ENCODE results near the gene ZNF266. TPM values are rescaled to one million over a fixed set of nuclear protein-coding genes. Genes with fewer than 3 reads are reported as not detected.
A peak's percentile ranks its signal among the peaks of the same experiment; 100 is the strongest.

The ZNF266 gene
- total RNA-seq, 1 donor from 2014 or later = 14.1 TPM

GRCh38 chr19:9431475-9431874 is 3.9 kb downstream of the ZNF266 start:
- peaks cover 10 to 22% (median 16%) of the 10 kb centered on the region in 3 donors for H3K4me1 ChIP-seq (ENCODE audit: control insufficient read depth in 3 of 3, insufficient read depth in 3 of 3, low read length in 3 of 3)
- no peak overlapping the region for H3K27ac ChIP-seq (ENCODE audit: low read depth, low read length)
- H3K4me3 ChIP-seq (ENCODE audit: low read length in 3 of 3) = no peak overlapping the region
- H3K9me3 ChIP-seq (ENCODE audit: control insufficient read depth in 3 of 3, low read length in 3 of 3) = peaks cover 0 to 4% (median 2%) of the 10 kb centered on the region in 3 donors
- H3K36me3 ChIP-seq (ENCODE audit: control insufficient read depth in 3 of 3, insufficient read depth in 3 of 3, low read length in 3 of 3) = peaks cover 23 to 51% (median 39%) of the 10 kb centered on the region in 3 donors
- H3K9ac ChIP-seq (ENCODE audit: low read depth in 1 of 3, low read length in 3 of 3) = no peak overlapping the region
- no peaks in the 10 kb centered on the region for H3K27me3 ChIP-seq (ENCODE audit: control insufficient read depth in 3 of 3, insufficient read depth in 3 of 3, low read length in 3 of 3)

GRCh38 chr19:9430444-9430843 is 4.9 kb downstream of the ZNF266 start:
- H3K27ac ChIP-seq (ENCODE audit: low read depth, low read length) = no peak overlapping the region
- H3K27me3 ChIP-seq (ENCODE audit: control insufficient read depth in 3 of 3, insufficient read depth in 3 of 3, low read length in 3 of 3) = no peaks in the 10 kb centered on the region
- peaks cover 0 to 6% (median 2%) of the 10 kb centered on the region in 3 donors for H3K9me3 ChIP-seq (ENCODE audit: control insufficient read depth in 3 of 3, low read length in 3 of 3)
- H3K4me1 ChIP-seq (ENCODE audit: control insufficient read depth in 3 of 3, insufficient read depth in 3 of 3, low read length in 3 of 3) = peaks cover 8 to 14% (median 12%) of the 10 kb centered on the region in 3 donors
- no peak overlapping the region for H3K9ac ChIP-seq (ENCODE audit: low read depth in 1 of 3, low read length in 3 of 3)
- peaks cover 29 to 60% (median 45%) of the 10 kb centered on the region in 3 donors for H3K36me3 ChIP-seq (ENCODE audit: control insufficient read depth in 3 of 3, insufficient read depth in 3 of 3, low read length in 3 of 3)
- no peak overlapping the region for H3K4me3 ChIP-seq (ENCODE audit: low read length in 3 of 3)

DNA sequence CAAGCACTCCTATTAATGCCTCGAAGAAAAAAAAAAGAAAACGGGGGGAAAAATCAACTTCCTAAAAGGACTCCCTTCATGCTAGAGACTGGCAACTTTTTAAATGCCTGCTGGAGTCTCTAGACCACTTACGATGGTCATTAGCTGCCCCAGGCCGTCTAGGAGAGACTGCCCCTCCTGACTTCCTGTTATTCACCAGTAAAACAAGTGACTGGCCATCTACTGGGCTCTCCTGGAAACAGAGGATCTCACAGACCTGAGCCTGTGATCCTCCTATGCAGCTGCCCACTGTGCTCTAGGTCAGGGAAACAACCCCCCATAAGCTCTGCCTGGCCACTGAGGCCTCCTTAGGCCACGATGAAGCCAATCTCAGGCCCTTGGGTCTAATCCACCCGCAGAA is 7.4 kb downstream of the ZNF266 start:
- Histone ChIP-seq H3K9ac (ENCODE audit: low read depth in 1 of 3, low read length in 3 of 3) (no peak overlapping the region), H3K36me3 (ENCODE audit: control insufficient read depth in 3 of 3, insufficient read depth in 3 of 3, low read length in 3 of 3) (peaks cover 44 to 75% (median 61%) of the 10 kb centered on the region in 3 donors), H3K27me3 (ENCODE audit: control insufficient read depth in 3 of 3, insufficient read depth in 3 of 3, low read length in 3 of 3) (no peaks in the 10 kb centered on the region), H3K9me3 (ENCODE audit: control insufficient read depth in 3 of 3, low read length in 3 of 3) (peaks cover 2 to 11% (median 6%) of the 10 kb centered on the region in 3 donors), H3K4me1 (ENCODE audit: control insufficient read depth in 3 of 3, insufficient read depth in 3 of 3, low read length in 3 of 3) (peaks cover 0 to 2% (median 0%) of the 10 kb centered on the region in 3 donors), H3K4me3 (ENCODE audit: low read length in 3 of 3) (no peak overlapping the region), H3K27ac (ENCODE audit: low read depth, low read length) (no peak overlapping the region)

GRCh38 chr19:9413240-9413954 is 22.0 kb downstream of the ZNF266 start:
- no peaks in the 10 kb centered on the region for H3K4me1 ChIP-seq (ENCODE audit: control insufficient read depth in 3 of 3, insufficient read depth in 3 of 3, low read length in 3 of 3)
- peak overlapping the region; percentile 33 to 54 (median 52) for H3K4me3 ChIP-seq (ENCODE audit: low read length in 3 of 3)
- H3K27me3 ChIP-seq (ENCODE audit: control insufficient read depth in 3 of 3, insufficient read depth in 3 of 3, low read length in 3 of 3) = no peaks in the 10 kb centered on the region
- H3K9me3 ChIP-seq (ENCODE audit: control insufficient read depth in 3 of 3, low read length in 3 of 3) = peaks cover 44 to 65% (median 47%) of the 10 kb centered on the region in 3 donors
- H3K36me3 ChIP-seq (ENCODE audit: control insufficient read depth in 3 of 3, insufficient read depth in 3 of 3, low read length in 3 of 3) = peaks cover 60 to 65% (median 60%) of the 10 kb centered on the region in 3 donors
- H3K27ac ChIP-seq (ENCODE audit: low read depth, low read length) = no peak overlapping the region
- no peak overlapping the region for H3K9ac ChIP-seq (ENCODE audit: low read depth in 1 of 3, low read length in 3 of 3)

GRCh38 chr19:9407827-9408226 is 27.5 kb downstream of the ZNF266 start:
- Histone ChIP-seq H3K36me3 (ENCODE audit: control insufficient read depth in 3 of 3, insufficient read depth in 3 of 3, low read length in 3 of 3) (peaks cover 6 to 14% (median 10%) of the 10 kb centered on the region in 3 donors), H3K27ac (ENCODE audit: low read depth, low read length) (no peak overlapping the region), H3K9ac (ENCODE audit: low read depth in 1 of 3, low read length in 3 of 3) (no peak overlapping the region), H3K4me1 (ENCODE audit: control insufficient read depth in 3 of 3, insufficient read depth in 3 of 3, low read length in 3 of 3) (peaks cover 0 to 4% (median 2%) of the 10 kb centered on the region in 3 donors), H3K27me3 (ENCODE audit: control insufficient read depth in 3 of 3, insufficient read depth in 3 of 3, low read length in 3 of 3) (no peaks in the 10 kb centered on the region), H3K4me3 (ENCODE audit: low read length in 3 of 3) (peak overlapping the region in 2 of 3 donors; percentile 70 to 87), H3K9me3 (ENCODE audit: control insufficient read depth in 3 of 3, low read length in 3 of 3) (peaks cover 23 to 44% (median 36%) of the 10 kb centered on the region in 3 donors)

- Histone ChIP-seq H3K36me3 (ENCODE audit: control insufficient read depth in 3 of 3, insufficient read depth in 3 of 3, low read length in 3 of 3) (peaks cover 0 to 5% (median under 1%) of the 10 kb centered on the region in 3 donors), H3K9ac (ENCODE audit: low read depth in 1 of 3, low read length in 3 of 3) (peak overlapping the region in 1 of 3 donors; percentile 54), H3K9me3 (ENCODE audit: control insufficient read depth in 3 of 3, low read length in 3 of 3) (peaks cover 14 to 34% (median 26%) of the 10 kb centered on the region in 3 donors), H3K4me1 (ENCODE audit: control insufficient read depth in 3 of 3, insufficient read depth in 3 of 3, low read length in 3 of 3) (peaks cover 0 to 4% (median 2%) of the 10 kb centered on the region in 3 donors), H3K27me3 (ENCODE audit: control insufficient read depth in 3 of 3, insufficient read depth in 3 of 3, low read length in 3 of 3) (no peaks in the 10 kb centered on the region), H3K27ac (ENCODE audit: low read depth, low read length) (no peak overlapping the region), H3K4me3 (ENCODE audit: low read length in 3 of 3) (peak overlapping the region; percentile 70 to 91 (median 87))
Measured at GRCh38 chr19:9406798-9407352, 28.5 kb downstream of the ZNF266 start.

DNA sequence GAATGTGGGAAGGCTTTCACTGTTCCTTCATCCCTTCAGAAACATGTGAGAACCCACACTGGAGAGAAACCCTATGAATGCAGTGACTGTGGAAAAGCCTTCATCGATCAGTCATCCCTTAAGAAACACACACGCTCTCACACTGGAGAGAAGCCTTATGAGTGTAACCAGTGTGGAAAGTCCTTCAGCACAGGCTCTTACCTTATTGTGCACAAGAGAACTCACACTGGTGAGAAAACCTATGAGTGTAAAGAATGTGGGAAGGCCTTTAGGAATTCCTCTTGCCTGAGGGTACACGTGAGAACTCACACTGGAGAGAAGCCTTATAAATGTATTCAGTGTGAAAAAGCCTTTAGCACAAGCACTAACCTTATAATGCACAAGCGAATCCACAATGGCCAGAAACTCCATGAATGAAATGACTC is 54.0 kb downstream of the ZNF266 start:
- peaks cover 36 to 79% (median 54%) of the 10 kb centered on the region in 3 donors for H3K9me3 ChIP-seq (ENCODE audit: control insufficient read depth in 3 of 3, low read length in 3 of 3)
- no peaks in the 10 kb centered on the region for H3K4me1 ChIP-seq (ENCODE audit: control insufficient read depth in 3 of 3, insufficient read depth in 3 of 3, low read length in 3 of 3)
- no peak overlapping the region for H3K27ac ChIP-seq (ENCODE audit: low read depth, low read length)
- no peak overlapping the region for H3K9ac ChIP-seq (ENCODE audit: low read depth in 1 of 3, low read length in 3 of 3)
- peaks cover 67 to 82% (median 79%) of the 10 kb centered on the region in 3 donors for H3K36me3 ChIP-seq (ENCODE audit: control insufficient read depth in 3 of 3, insufficient read depth in 3 of 3, low read length in 3 of 3)
- peak overlapping the region in 2 of 3 donors; percentile 6 to 18 for H3K4me3 ChIP-seq (ENCODE audit: low read length in 3 of 3)
- no peaks in the 10 kb centered on the region for H3K27me3 ChIP-seq (ENCODE audit: control insufficient read depth in 3 of 3, insufficient read depth in 3 of 3, low read length in 3 of 3)

GRCh38 chr19:9370738-9371619 is 64.4 kb downstream of the ZNF266 start:
- Histone ChIP-seq H3K4me3 (ENCODE audit: low read length in 3 of 3) (peak overlapping the region in 1 of 3 donors; percentile 27), H3K9me3 (ENCODE audit: control insufficient read depth in 3 of 3, low read length in 3 of 3) (peaks cover 8 to 40% (median 10%) of the 10 kb centered on the region in 3 donors)

DNA sequence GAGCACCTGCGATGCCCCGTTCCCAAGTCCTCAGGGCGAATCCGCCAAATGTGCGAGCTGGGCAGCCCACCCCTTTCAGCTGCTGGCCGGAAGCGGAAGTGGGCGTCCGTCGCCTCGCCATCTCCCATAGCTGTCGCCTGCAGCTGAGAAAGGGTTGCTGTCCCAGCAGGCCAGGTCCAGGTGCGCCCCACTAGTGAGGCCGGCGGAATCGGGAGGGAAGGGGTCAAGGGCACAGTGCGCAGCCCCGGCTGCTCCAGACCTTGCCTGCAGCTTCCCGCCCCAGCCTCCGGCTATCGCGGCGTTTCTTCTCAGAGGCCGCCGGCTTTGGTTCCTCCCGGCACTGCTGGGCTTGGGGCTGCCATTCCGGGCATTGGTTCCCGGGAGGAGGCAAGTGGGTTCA is 72.5 kb downstream of the ZNF266 start, which contains the start of gene ZNF177:
Gene ZNF177 (plus strand): TSS at position 109 of the 400 bp plus-strand sequence. CDS start 15,299 bp downstream, outside the sequence.
- Histone ChIP-seq H3K4me1 (ENCODE audit: control insufficient read depth in 3 of 3, insufficient read depth in 3 of 3, low read length in 3 of 3) (no peaks in the 10 kb centered on the region), H3K36me3 (ENCODE audit: control insufficient read depth in 3 of 3, insufficient read depth in 3 of 3, low read length in 3 of 3) (peaks cover 0 to 9% (median 2%) of the 10 kb centered on the region in 3 donors), H3K9me3 (ENCODE audit: control insufficient read depth in 3 of 3, low read length in 3 of 3) (peaks cover 11 to 24% (median 13%) of the 10 kb centered on the region in 3 donors), H3K9ac (ENCODE audit: low read depth in 1 of 3, low read length in 3 of 3) (no peak within 1 kb of the TSS), H3K27ac (ENCODE audit: low read depth, low read length) (no peak within 1 kb of the TSS), H3K27me3 (ENCODE audit: control insufficient read depth in 3 of 3, insufficient read depth in 3 of 3, low read length in 3 of 3) (no peaks in the 10 kb centered on the region), H3K4me3 (ENCODE audit: low read length in 3 of 3) (peak within 1 kb of the TSS; percentile 27 to 32 (median 29))

More at GRCh38 chr19:9370738-9371619, 64.4 kb downstream of the ZNF266 start:
- H3K9ac ChIP-seq (ENCODE audit: low read depth in 1 of 3, low read length in 3 of 3) = no peak overlapping the region
- H3K27ac ChIP-seq (ENCODE audit: low read depth, low read length) = no peak overlapping the region
- H3K27me3 ChIP-seq (ENCODE audit: control insufficient read depth in 3 of 3, insufficient read depth in 3 of 3, low read length in 3 of 3) = no peaks in the 10 kb centered on the region
- H3K36me3 ChIP-seq (ENCODE audit: control insufficient read depth in 3 of 3, insufficient read depth in 3 of 3, low read length in 3 of 3) = peaks cover 0 to 12% (median 3%) of the 10 kb centered on the region in 3 donors
- H3K4me1 ChIP-seq (ENCODE audit: control insufficient read depth in 3 of 3, insufficient read depth in 3 of 3, low read length in 3 of 3) = no peaks in the 10 kb centered on the region

All from skeletal muscle tissue (tissue), 4 donors.